Stimulated activated naive CD4-positive, alpha-beta T cell treated with Interleukin-2 at 50 U/mL for 16 hours (primary cell): ENCODE data around the gene ADAMTS15.
"Not testable (repeated sequence)": the region's sequence is repeated elsewhere in the genome, so short reads cannot be mapped to it uniquely, and the experiment has no call there.

ENCODE experiments used
- DNase-seq: peaks from one replicate; lab custom pipeline; 2025; lab: John Stamatoyannopoulos, UW

The ADAMTS15 gene

DNA sequence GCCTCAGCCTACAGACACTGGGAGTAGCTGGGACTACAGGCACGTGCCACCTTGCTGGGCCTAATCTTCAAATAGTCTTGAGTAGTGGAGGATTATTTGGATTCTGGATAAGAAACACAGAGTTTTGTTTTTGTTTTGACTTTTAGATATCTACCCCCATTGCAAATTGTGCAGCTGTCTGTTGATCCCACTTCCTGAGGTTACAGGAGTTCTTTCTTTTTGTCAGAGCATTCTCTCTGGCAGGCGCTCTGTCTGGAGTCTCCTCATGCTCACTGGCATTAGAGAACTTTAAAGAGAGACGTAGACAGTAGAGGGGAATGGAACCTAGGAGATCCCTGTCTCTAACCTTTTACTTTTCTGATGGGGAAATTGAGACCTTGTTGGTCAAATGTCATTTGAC is 12.3 kb upstream of the ADAMTS15 start:
- DNase-seq: no peak

DNA sequence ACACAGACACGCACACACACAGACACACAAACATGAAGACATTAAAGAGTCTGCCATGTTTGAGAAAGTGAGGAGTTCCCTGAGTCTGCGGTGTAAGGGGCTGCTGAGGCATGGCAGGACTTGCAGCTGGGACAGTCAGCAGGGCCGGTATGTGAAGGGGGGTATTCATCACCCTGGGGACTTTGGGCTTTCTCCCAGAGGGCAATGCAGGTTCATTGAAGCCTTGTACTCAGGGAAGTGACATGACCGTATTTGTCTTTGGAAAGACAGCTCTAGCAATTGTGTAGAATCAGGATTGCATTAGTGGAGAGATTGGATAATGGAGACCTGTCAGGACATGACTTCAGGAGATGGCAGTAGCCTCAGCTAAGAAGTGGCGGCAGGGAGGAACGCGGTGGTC is 10.6 kb upstream of the ADAMTS15 start:
- no peak for DNase-seq

- DNase-seq: not testable (repeated sequence)
These were observed 9.9 kb upstream of the ADAMTS15 start for GRCh38 chr11:130438401-130439159.

- no peak for DNase-seq
These were observed 9.3 kb upstream of the ADAMTS15 start for GRCh38 chr11:130439160-130439519.

- DNase-seq: no peak
These were observed 8.6 kb upstream of the ADAMTS15 start for GRCh38 chr11:130439876-130440275.

DNA sequence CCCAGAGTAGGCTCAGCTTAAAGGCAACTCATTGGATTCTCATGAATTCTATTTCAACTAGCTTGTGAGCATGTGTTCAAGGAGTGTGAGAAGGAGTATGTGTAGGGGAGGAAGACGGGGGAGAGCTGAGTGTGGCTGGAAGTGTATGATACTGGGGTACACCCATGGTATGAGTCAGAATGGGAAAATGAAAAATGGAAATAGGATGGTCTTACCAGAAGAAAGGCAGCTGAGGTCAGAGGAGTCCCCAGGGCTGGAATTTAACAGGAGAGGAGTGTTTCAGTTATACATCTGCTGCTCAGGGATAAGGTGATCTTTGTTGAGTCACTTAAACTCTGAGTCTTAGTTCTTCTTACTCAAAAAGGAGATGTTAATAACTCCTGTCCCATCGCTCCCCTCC is 6.7 kb upstream of the ADAMTS15 start:
- DNase-seq: no peak

- DNase-seq: no peak
These were observed 5.7 kb upstream of the ADAMTS15 start for GRCh38 chr11:130442737-130443136.

DNA sequence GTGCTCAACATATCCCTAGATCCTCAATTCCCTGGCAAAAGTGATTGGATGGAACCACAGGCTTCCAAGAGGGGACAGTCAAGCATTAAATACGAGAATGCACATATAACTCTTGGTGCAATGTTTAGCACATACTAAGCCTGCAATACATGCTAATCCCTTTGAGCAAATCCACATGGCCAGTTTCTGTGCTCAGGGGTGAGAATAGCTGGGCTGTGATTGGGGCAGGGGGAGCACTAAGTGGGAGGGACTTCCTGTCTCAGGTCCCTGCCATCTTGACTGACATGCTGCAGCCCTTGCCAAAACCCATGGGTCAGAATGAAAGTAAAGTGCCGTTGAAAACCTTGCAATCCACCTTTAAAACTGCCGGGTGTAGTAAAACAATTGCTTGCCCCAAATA is 2.7 kb upstream of the ADAMTS15 start:
- DNase-seq: no peak

DNA sequence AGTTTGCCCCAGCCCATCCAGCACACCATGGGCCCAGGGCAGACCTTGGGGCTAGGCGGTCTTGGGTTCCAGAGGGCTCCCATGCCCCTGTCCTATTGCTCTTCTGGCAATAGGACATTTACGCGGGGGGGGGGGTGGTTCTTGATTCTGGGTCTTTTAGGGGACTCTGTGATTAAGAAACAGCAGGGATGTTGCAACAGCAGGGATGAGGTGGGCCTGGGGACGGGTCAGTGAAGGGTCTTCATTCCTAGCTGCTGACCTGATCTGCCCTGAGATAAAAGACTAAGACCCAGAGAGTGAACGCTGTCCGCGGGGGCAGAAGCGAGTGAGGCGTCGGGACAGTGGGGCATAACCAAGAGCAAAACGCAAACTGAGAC is 418 bp upstream of the ADAMTS15 start:
- DNase-seq: no peak

GRCh38 chr11:130449310-130449990 is 1.0 kb downstream of the ADAMTS15 start:
- no peak for DNase-seq

DNA sequence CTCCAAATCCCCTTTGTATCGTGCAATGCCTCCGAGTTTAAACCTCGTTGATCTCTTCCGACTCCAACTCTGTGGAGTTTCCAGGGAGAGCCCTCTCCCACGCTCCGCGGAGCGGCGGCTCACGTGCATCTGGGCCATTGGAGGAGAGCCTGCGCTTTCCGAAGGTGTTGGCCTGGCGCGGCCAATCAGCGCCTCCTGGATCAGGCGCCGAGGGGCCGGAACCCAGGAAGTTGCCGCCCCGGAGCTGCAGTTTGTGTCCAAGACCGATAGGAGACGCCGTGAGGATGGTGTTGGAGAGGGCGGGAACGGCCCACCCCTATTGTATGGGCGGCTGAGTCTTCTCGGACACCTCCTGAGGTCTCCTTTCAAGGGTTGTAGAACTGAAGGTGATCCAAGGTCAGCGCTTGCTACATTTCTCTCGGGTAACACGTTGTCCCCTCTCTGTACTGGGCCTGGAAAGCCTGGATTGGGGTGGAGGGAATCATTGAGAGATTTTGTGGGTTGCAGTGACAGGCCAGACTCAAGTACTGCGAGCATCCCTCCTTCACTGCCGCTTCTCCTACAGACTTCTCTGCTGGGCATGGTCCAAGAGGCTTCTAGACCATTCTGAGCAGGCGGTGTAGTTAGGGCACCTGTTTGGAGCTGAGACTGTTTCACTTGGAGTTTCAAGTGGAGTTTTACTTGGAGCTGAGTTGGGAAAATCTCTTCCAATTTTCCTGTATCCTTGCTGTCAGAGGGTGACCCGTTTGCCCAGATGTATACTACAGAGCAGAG is 1.7 kb downstream of the ADAMTS15 start:
- no peak for DNase-seq

DNA sequence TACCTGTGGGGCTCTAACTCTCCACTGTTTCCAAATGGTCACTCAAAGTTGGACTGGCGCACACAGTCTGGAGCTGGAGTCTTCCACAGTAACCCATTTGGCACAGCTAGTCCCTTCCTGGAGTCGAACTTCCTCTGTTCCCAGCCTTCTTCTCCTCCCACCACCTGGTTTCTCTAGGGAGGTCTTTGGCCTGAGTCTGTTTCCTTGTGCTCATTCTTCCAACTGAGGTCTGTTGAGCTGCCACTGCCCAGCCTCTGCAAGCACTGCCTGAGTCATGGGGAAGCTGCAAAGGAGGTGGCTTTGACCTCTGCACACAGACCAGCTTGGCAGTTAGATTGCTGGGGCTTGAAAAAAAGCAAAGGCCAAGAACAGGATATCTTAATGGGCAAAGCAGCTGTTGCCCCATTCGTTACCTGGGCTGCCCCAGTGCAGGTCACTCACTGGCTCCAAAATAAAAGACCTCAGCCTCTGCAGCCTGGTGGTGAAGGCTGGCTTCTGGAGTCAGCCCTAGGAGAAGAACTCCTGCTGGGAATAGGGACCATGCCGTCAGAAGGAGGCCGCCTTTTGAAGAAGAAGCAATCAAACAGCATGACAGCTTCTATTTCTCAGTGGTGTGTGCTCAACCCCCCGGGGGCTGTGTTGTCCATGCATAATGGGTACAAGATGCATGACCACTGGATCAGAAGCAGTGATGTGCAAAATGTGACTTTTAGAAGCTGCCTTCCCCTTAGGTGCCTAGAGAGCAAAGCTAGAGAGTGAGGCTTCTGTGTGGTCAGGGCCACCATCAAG is 3.0 kb downstream of the ADAMTS15 start:
- DNase-seq: no peak

DNA sequence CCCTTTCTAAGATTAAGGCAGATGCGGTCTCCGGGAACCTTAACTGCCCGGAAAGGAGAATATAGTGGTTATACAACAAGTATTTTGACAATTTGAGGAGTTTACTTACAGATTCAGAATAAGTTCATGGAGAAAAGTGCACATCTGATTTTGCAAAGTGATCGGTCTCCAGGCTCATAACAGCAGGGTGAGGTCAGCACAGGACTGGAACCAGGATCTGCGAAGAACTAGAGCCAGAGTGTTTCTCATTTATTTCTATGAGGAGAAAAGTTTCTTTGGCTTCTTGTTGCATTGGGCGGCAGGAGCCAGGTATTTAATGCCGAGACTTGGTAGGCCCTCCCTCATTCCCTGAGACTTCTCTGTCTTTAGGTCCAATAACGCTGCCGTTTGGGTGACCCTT is 3.7 kb downstream of the ADAMTS15 start:
- DNase-seq: no peak

DNA sequence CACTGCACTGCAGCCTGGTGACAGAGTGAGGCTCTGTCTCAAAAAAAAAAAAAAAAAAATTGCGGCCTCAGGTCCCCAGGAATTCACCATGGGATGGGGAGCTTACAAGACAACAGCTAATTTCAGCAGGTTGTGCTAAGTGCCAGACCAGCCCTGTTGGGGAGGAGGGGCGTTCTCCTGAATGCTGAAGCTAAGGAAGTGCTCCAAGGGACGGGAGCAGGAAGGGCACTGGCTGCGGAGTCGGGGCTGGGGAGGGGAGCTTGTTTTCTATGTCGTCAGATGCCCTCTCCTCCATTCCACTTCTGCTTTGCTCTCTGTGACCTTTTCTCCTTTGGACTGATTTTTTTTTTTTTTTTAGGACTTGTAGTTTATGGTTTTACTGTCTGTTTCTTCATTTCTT is 4.5 kb downstream of the ADAMTS15 start:
- no peak for DNase-seq

DNA sequence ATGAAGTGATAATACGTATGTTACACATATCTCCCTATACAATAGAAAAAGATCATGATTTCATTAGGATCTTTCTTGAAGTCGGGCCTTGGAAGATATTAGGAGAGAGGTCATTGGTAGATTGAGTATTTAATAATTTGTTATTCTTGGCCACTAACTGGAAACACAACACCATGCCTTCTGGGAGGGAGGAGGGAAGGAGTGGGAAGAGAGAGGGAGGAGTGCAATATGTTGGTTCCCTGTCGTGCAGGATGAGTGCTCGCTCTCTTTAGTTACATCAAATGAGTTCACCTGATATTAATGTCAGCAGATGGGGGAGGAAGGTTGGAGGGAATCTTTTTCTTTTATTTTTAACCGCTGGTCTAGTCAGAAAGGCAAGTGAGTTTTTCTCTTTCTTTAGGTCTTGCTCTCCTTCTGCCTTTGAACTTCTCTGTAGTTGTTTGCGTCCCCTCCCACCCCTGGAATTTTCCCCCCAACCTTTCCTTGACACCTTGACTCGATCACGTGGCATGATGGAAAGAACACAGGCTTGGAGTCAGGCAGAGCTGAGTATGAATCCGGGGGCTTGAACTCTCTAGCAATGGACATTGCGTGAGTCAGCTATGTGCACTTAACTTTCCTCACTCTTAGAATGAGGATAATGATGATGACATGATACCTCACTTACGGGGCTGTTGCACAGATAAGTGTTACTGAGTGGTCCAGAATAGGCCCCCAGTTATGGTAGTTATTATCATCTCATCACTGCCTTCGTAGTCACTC is 6.2 kb downstream of the ADAMTS15 start:
- no peak for DNase-seq

DNA sequence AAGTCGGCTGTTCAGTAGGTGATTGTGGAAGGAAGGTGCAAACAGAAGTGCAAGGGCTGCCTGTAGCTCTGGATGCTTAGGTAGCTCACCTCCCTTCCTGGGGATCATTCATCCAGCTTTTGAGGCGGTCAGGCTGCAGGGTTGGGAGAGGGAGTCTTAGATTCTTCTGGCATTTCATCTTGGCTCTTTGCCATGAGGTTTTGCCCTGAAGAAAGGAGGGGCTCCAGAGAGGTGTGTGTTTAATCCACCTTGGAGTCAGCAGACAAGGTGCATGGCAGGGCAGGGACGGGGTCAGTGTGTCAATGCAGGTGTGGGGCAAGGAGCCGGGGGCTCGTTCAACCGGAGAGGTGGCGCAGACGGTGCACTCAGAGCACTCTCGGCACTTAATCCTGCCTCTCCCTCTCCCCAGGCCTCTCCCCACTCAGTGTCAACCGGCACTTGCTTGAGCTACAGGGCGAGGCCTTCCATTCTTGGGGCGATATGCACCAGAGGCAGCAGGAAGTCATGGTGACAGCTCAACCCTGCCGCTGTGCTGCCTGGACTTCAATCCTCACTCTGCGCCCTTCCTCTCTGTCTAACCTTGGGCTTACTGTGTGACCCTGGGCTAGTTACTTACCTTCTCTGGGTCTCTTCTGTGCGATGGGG is 7.2 kb downstream of the ADAMTS15 start:
- no peak for DNase-seq

DNA sequence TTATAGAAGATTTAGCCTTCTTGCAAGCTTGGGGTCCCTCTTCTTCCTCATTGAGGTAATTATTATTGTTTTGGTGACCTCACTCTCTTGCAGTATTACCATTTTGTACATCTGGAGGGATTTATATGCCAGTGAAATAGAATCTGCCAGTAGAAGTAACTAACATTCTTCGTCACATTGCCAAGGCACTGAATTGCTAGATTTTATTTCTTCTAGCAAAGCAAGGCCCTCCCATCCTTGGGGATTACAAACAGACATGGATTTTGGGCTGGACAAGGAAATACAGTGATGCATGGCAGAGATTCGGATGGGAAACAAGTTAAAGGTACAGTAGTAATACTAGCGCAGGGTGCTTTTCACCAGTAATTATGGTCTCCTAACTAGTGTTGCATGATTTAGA is 7.8 kb downstream of the ADAMTS15 start:
- no peak for DNase-seq

GRCh38 chr11:130457623-130458409 is 9.4 kb downstream of the ADAMTS15 start:
- no peak for DNase-seq

DNA sequence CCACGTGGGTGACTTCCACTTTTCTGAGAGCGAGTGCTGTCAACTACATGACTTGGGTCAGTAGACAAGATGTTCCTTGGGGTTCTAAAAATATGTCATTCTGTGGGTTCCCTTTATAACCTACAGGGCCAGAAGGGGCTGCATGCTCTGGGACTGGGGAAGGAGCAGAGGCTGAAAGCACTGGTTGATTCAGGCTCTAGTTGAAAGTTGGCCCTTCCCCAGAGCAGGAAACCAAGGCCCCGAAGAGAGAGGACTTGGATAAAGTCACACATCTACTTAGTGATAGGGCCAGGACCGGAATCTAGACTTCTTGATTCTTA is 9.9 kb downstream of the ADAMTS15 start:
- no peak for DNase-seq

DNA sequence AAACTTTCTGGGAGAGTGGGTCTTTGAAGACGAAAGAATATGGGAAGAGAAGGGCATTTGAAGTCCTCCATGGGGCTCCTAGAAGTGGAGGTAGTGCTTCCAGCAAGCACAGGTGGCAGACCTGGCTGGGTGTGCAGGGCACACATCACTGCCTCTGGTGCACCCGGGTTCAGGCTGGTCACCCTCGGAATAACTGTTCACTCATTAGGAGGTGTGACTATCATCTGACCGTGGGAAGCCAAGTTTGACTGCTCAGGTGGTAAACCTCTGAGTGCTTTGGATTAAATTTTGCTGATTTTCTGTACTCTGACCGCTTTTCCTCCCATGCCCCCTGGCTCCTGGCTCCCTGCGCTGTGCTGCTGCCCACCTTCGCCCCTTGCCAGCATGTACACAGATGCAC is 11.1 kb downstream of the ADAMTS15 start:
- DNase-seq: no peak
